GM23248 (cell line): ENCODE results near the gene NOC4L. TPM values are rescaled to one million over a fixed set of nuclear protein-coding genes. Genes with fewer than 3 reads are reported as not detected.
"Not testable (repeated sequence)": the region's sequence is repeated elsewhere in the genome, so short reads cannot be mapped to it uniquely, and the experiment has no call there.

ENCODE experiments used
- DNase-seq: peaks from one replicate; pipeline ENCODE4 v3.0.0-alpha.2; 2015
- H2AFZ ChIP-seq: fragments of 200-600 bp; sonication (generic); 2 replicates; pipeline ENCODE4 v1.6.1; 2016; ENCODE audit warnings: antibody characterized with exemption
- H3F3A ChIP-seq: fragments of 200-600 bp; sonication (generic); 2 replicates; pipeline ENCODE4 v1.6.1; 2016; ENCODE audit warnings: mild to moderate bottlenecking, antibody characterized with exemption, mixed run types; ENCODE audit not compliant: insufficient read depth
- H3K27ac ChIP-seq: fragments of 200-600 bp; sonication (generic); 2 replicates; pipeline ENCODE4 v1.5.1; 2016; ENCODE audit warnings: mild to moderate bottlenecking
- H3K27me3 ChIP-seq: fragments of 200-600 bp; sonication (generic); replicated peaks from 2 replicates; pipeline ENCODE4 v1.6.1; 2016; ENCODE audit warnings: mild to moderate bottlenecking; ENCODE audit not compliant: insufficient read depth
- H3K36me3 ChIP-seq: fragments of 200-600 bp; sonication (generic); 2 replicates; pipeline ENCODE4 v1.6.1; 2016; ENCODE audit warnings: low read depth, mild to moderate bottlenecking
- H3K4me1 ChIP-seq: fragments of 200-600 bp; sonication (generic); 2 replicates; pipeline ENCODE4 v1.6.1; 2016; ENCODE audit warnings: mild to moderate bottlenecking; ENCODE audit not compliant: insufficient read depth
- H3K4me2 ChIP-seq: fragments of 200-600 bp; sonication (generic); one replicate; pipeline ENCODE4 v1.6.1; 2016; ENCODE audit warnings: mild to moderate bottlenecking; ENCODE audit not compliant: unreplicated experiment
- H3K4me3 ChIP-seq: fragments of 200-600 bp; sonication (generic); 2 replicates; pipeline ENCODE4 v1.5.1; 2016; ENCODE audit warnings: mild to moderate bottlenecking
- H3K79me2 ChIP-seq: fragments of 200-600 bp; sonication (generic); 2 replicates; pipeline ENCODE4 v1.6.1; 2016; ENCODE audit warnings: mild to moderate bottlenecking; ENCODE audit not compliant: insufficient read depth
- H3K9ac ChIP-seq: fragments of 200-600 bp; sonication (generic); 2 replicates; pipeline ENCODE4 v1.6.1; 2016; ENCODE audit warnings: mild to moderate bottlenecking
- H3K9me2 ChIP-seq: fragments of 200-600 bp; sonication (generic); 2 replicates; pipeline ENCODE4 v1.6.1; 2016; ENCODE audit warnings: mixed run types, mild to moderate bottlenecking, moderate library complexity; ENCODE audit not compliant: insufficient read depth
- H3K9me3 ChIP-seq: fragments of 200-600 bp; sonication (generic); one replicate; pipeline ENCODE4 v1.6.1; 2017; ENCODE audit warnings: low read depth
- H4K20me1 ChIP-seq: fragments of 200-600 bp; sonication (generic); 2 replicates; pipeline ENCODE4 v1.6.0; 2016; ENCODE audit not compliant: insufficient read depth
- EZH2 ChIP-seq: fragments of 200-600 bp; sonication (generic); IDR thresholded peaks from 2 replicates; pipeline ENCODE4 v1.6.1; 2018; ENCODE audit warnings: antibody characterized with exemption, mild to moderate bottlenecking; ENCODE audit not compliant: insufficient read depth, poor library complexity, severe bottlenecking
- EZH2phosphoT487 ChIP-seq: fragments of 200-600 bp; sonication (generic); IDR thresholded peaks from 2 replicates; pipeline ENCODE4 v1.6.1; 2018; ENCODE audit warnings: antibody characterized with exemption, moderate library complexity, mild to moderate bottlenecking, low read depth; ENCODE audit not compliant: insufficient read depth
- WGBS, 2 experiments: methylation state at CpG; one replicate each; pipeline ENCODE4 v1.1.6; 2015 to 2017; ENCODE audit warnings: low lambda C conversion rate in 2 of 2, low coverage in 1 of 2; ENCODE audit errors: missing lambda C conversion rate in 2 of 2; 5-methylcytosine and 5-hydroxymethylcytosine counted together
- in situ Hi-C: fragments of 300-500 bp; cut with MboI; formaldehyde crosslinking; loops from 2 replicates; pipeline ENCODE4 v1.15.0; 2020
- polyA plus RNA-seq: library from polyadenylated mRNA; unstranded; fragments of >200 nt; fragmentation: Nextera tagmentation; extraction: Ambion mirVana; gene quantifications from 2 replicates; pipeline ENCODE4 v1.2.1, GENCODE V29; 2016
- total RNA-seq: library from RNA; depleted of rRNA; stranded (reverse); fragments of >200 nt; shearing (Covaris generic); gene quantifications from 2 replicates; pipeline ENCODE4 v1.2.3, GENCODE V29; 2014

NOC4L gene
- total and polyA plus RNA-seq, 2 experiments from 2014 or later, result 10.2 to 22.7 TPM

DNA sequence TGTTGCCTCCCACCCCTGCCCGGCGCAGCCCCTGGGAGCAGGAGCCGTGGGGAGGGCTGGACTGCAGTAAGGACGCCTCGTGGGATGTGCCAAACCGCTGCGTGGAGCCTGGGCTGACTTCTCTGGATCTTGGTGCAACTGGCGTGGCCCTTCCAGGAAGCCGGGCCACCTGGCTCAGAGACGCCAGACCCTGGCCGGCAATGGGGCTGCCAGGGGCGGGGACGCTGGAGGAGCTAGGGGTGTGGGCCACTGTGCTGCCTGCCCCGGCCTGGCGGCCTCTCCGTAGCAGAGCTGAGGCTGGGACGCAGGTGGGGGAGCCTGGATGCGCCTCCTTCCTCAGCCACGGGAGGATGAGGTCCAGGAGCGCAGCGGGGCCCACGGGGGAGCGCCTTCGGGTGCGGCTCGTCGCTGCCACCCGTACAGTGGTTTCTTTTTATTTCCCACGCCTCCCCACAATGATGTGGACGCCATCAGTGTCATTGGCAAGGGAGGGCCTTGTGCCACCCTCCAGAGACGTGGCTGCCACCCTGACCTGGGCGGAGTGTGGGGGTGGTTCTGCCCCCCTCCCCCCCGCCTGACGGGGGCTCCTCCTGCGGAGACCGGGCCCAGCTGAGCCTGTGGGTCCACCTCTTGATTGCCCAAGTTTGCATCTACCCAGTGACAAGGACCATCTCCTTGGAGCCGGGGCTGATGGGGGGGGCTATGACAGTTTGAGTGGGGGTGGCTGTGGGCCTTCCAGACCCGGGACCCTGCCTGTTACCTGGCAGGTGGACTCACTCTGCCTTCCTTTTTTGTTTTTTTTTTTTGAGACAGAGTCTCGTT is 11.4 kb upstream of the NOC4L start:
- no peak for DNase-seq
- Histone ChIP-seq H3K27me3 (no peaks in the 10 kb centered on the region), H3K79me2 (no peaks in the 10 kb centered on the region), H3K9ac (no peak overlapping the region), H3K4me3 (no peak overlapping the region), H2AFZ (no peak overlapping the region), H3K4me2 (no peak overlapping the region), H3K9me2 (no peaks in the 10 kb centered on the region), H3F3A (peaks cover 23% of the 10 kb centered on the region; the same call in 1 of the 2 replicates), H3K9me3 (no peaks in the 10 kb centered on the region), H4K20me1 (no peaks in the 10 kb centered on the region), H3K4me1 (no peaks in the 10 kb centered on the region), H3K27ac (no peak overlapping the region), H3K36me3 (peaks cover 16% of the 10 kb centered on the region)
- no peak for TF ChIP-seq EZH2
- TF ChIP-seq EZH2phosphoT487, result no peak
- in situ Hi-C loops, result no loop called here
- 95 to 96% methylated on average over 22 to 38 of the region's 39 CpGs for WGBS, 2 experiments

DNA sequence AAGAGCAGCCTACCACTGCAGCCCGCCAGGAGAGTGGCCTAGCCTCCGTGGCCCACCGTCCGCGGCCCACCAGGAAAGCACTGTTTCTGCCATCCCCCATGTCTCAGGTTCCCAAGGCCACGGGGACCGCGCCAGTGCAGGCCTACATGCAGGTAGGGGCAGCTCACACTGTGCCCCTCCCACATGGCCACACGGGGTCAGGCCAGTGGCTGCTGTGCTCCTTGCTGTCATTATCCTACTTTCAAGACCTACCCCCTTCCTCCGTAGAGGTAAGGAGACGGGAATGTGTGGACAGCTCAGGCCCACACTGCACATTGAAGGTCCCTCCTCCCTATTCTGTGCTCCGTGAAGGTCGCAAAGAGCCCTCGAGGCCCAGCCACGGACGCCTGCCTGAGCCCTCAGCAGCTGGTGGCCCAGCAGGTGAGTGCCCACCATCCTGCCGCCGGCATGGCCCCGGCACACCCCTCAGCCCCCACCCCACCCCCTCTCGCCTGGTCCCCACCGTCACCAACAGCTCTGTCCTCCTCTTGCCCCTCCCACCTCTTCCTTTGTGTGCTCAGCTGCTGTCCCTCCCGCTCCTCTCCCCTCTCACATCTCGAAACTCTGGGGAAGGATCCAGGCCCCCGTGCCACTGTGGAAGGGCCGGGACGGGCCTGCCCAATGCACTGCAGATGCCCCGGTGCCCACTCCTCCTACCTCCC is 10.2 kb upstream of the NOC4L start:
- no peaks in the 10 kb centered on the region for H4K20me1 ChIP-seq
- DNase-seq, result no peak
- no peak overlapping the region for H3K4me3 ChIP-seq
- H3F3A ChIP-seq, result peaks cover 15% of the 10 kb centered on the region; the same call in 1 of the 2 replicates
- H3K4me2 ChIP-seq, result no peak overlapping the region
- no peak overlapping the region for H2AFZ ChIP-seq
- H3K27ac ChIP-seq, result no peak overlapping the region
- H3K36me3 ChIP-seq, result peaks cover 7% of the 10 kb centered on the region; the same call in 1 of the 2 replicates
- H3K9ac ChIP-seq, result no peak overlapping the region
- H3K9me2 ChIP-seq, result no peaks in the 10 kb centered on the region
- TF ChIP-seq EZH2, result no peak
- TF ChIP-seq EZH2phosphoT487, result no peak
- H3K27me3 ChIP-seq, result no peaks in the 10 kb centered on the region
- H3K79me2 ChIP-seq, result no peaks in the 10 kb centered on the region
- in situ Hi-C loops, result no loop called here
- WGBS, 2 experiments, result 88 to 92% methylated on average over 15 to 27 of the region's 27 CpGs
- no peaks in the 10 kb centered on the region for H3K4me1 ChIP-seq
- H3K9me3 ChIP-seq, result no peaks in the 10 kb centered on the region

DNA sequence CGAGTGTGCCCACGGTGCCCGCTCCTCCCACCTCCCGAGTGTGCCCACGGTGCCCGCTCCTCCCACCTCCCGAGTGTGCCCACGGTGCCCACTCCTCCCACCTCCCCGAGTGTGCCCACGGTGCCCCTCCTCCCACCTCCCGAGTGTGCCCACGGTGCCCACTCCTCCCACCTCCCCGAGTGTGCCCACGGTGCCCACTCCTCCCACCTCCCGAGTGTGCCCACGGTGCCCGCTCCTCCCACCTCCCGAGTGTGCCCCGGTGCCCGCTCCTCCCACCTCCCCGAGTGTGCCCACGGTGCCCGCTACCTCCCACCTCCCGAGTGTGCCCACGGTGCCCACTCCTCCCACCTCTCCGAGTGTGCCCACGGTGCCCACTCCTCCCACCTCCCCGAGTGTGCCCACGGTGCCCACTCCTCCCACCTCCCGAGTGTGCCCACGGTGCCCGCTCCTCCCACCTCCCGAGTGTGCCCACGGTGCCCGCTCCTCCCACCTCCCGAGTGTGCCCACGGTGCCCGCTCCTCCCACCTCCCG is 9.5 kb upstream of the NOC4L start:
- H3K4me1 ChIP-seq, in situ Hi-C loops, H2AFZ ChIP-seq, H3K27ac ChIP-seq, DNase-seq, H3K36me3 ChIP-seq, H3K4me2 ChIP-seq, H4K20me1 ChIP-seq, H3K27me3 ChIP-seq, H3K79me2 ChIP-seq, H3K9me2 ChIP-seq, H3K4me3 ChIP-seq, H3K9ac ChIP-seq, H3K9me3 ChIP-seq: not testable (repeated sequence)
- 91% methylated on average over 38 of the region's 39 CpGs; no CpG with 5 or more reads in 1 of the 2 experiments for WGBS, 2 experiments
- peaks cover 14% of the 10 kb centered on the region; the same call in 1 of the 2 replicates for H3F3A ChIP-seq

DNA sequence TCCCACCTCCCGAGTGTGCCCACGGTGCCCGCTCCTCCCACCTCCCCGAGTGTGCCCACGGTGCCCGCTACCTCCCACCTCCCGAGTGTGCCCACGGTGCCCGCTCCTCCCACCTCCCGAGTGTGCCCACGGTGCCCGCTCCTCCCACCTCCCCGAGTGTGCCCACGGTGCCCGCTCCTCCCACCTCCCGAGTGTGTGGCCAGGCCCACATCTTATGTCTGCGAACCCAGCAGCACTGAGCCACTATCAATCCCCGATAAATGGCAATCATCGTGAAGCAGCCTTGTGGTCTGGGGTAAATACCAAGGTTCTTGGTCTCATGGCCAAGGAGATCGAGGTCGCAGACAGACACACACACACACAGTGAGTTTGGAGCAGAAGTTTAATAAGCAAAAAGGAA is 8.0 kb upstream of the NOC4L start:
- peaks cover 14% of the 10 kb centered on the region; the same call in 1 of the 2 replicates for H3F3A ChIP-seq
- DNase-seq, H3K4me3 ChIP-seq, H3K9me2 ChIP-seq, H3K27me3 ChIP-seq, H3K4me1 ChIP-seq, in situ Hi-C loops, H3K27ac ChIP-seq, H3K79me2 ChIP-seq, H4K20me1 ChIP-seq, H3K9me3 ChIP-seq, H3K4me2 ChIP-seq, H3K9ac ChIP-seq, H2AFZ ChIP-seq, H3K36me3 ChIP-seq: not testable (repeated sequence)
- 80 to 87% methylated on average over 6 to 21 of the region's 21 CpGs for WGBS, 2 experiments
